Thyroid gland (tissue), 4 donors: ENCODE results near the gene SLC26A3.

ENCODE experiments used
- CTCF ChIP-seq, 6 experiments: fragments of 200-600 bp in 3 of 6; fragments of 450-650 bp in 3 of 6; sonication (generic) in 3 of 6; IDR thresholded peaks; one replicate each; pipeline ENCODE4 v1.5.1; 2016 to 2019; ENCODE audit warnings: antibody characterized with exemption in 6 of 6, mild to moderate bottlenecking in 2 of 6, inconsistent platforms in 1 of 6, moderate library complexity in 1 of 6
- POLR2A ChIP-seq, 2 donors: fragments of 450-650 bp; IDR thresholded peaks; one replicate each; pipeline ENCODE4 v1.6.1; 2017; ENCODE audit warnings: antibody characterized with exemption in 2 of 2, mild to moderate bottlenecking in 2 of 2, moderate library complexity in 1 of 2

- no peak for TF ChIP-seq CTCF (IDR thresholded peaks at IDR 0.05)
- TF ChIP-seq POLR2A (IDR thresholded peaks at IDR 0.05): no peak
Observed at GRCh38 chr7:107718456-107719193, 84.4 kb downstream of the SLC26A3 start.
